IMR-90 (cell line): ENCODE measurements around the gene RAB31. TPM values are rescaled to one million over a fixed set of nuclear protein-coding genes. Genes with fewer than 3 reads are reported as not detected.
A peak's percentile ranks its signal among the peaks of the same experiment; 100 is the strongest.

Experiments
- ATAC-seq: fragments of 200-7000 bp; cut with Tn5 transposase; 2 replicates; pipeline ENCODE4 v1.9.1; 2020; ENCODE audit warnings: low read depth, mild to moderate bottlenecking, moderate library complexity
- BruUV-seq: library from RNA; stranded (reverse); fragments of 400-500 nt; replicated peaks from 2 replicates; lab custom pipeline; 2021; lab: Mats Ljungman, UMichigan
- CTCF ChIA-PET: fragments of 300-600 bp; formaldehyde crosslinking; extraction: SDS; loops from one replicate; lab custom pipeline; 2021; ENCODE audit warnings: antibody characterized with exemption; lab: Yijun Ruan, JAX
- POLR2A ChIA-PET: fragments of 300-600 bp; sonication (Branson Sonifier 250); formaldehyde crosslinking; loops from one replicate; lab custom pipeline; 2022; ENCODE audit warnings: antibody characterized with exemption; ENCODE audit not compliant: unreplicated experiment; lab: Charles Lee
- DNase-seq: peaks from one replicate; pipeline ENCODE4 v3.0.0; 2013
- H2AFZ ChIP-seq: replicated peaks from 2 replicates; pipeline ENCODE3; 2013; ENCODE audit warnings: low read length, mild to moderate bottlenecking; ENCODE audit not compliant: poor library complexity
- H2AK5ac ChIP-seq: 2 replicates; pipeline ENCODE4 v1.6.1; 2013; ENCODE audit warnings: low read depth, low read length, inconsistent platforms
- H2AK9ac ChIP-seq: replicated peaks from 2 replicates; pipeline ENCODE3; 2013; ENCODE audit warnings: mild to moderate bottlenecking, low read depth, low read length, moderate library complexity; ENCODE audit not compliant: poor library complexity
- H2BK120ac ChIP-seq: 2 replicates; pipeline ENCODE4 v1.6.1; 2013; ENCODE audit warnings: low read depth, low read length, inconsistent platforms
- H2BK15ac ChIP-seq: 3 replicates; pipeline ENCODE4 v1.6.1; 2013; ENCODE audit warnings: low read depth, low read length, inconsistent platforms
- H2BK20ac ChIP-seq: 2 replicates; pipeline ENCODE4 v1.6.1; 2013; ENCODE audit warnings: low read depth, mild to moderate bottlenecking, inconsistent platforms, low read length, moderate library complexity
- H2BK5ac ChIP-seq: 2 replicates; pipeline ENCODE4 v1.6.1; 2013; ENCODE audit warnings: mild to moderate bottlenecking, low read depth, low read length, inconsistent platforms; ENCODE audit not compliant: poor library complexity, severe bottlenecking
- H3K14ac ChIP-seq: replicated peaks from 2 replicates; pipeline ENCODE4 v1.6.1; 2013; ENCODE audit warnings: low read depth, low read length, inconsistent platforms
- H3K18ac ChIP-seq: 2 replicates; pipeline ENCODE4 v1.6.1; 2013; ENCODE audit warnings: low read depth, low read length, control low read depth
- H3K23ac ChIP-seq: 2 replicates; pipeline ENCODE4 v1.6.1; 2013; ENCODE audit warnings: low read depth, low read length, inconsistent platforms
- H3K27ac ChIP-seq: 2 replicates; pipeline ENCODE4 v1.5.1; 2013; ENCODE audit warnings: mild to moderate bottlenecking, control low read depth, low read length; ENCODE audit not compliant: insufficient read depth
- H3K27me3 ChIP-seq: 2 replicates; pipeline ENCODE4 v1.6.1; 2013; ENCODE audit warnings: low read length; ENCODE audit not compliant: control insufficient read depth, insufficient read depth
- H3K36me3 ChIP-seq: 2 replicates; pipeline ENCODE4 v1.6.1; 2013; ENCODE audit warnings: low read length, mixed read lengths; ENCODE audit not compliant: control insufficient read depth, insufficient read depth
- H3K4ac ChIP-seq: 2 replicates; pipeline ENCODE4 v1.6.1; 2013; ENCODE audit warnings: low read depth, low read length, inconsistent platforms
- H3K4me1 ChIP-seq: 2 replicates; pipeline ENCODE4 v1.6.1; 2013; ENCODE audit warnings: low read length, mixed read lengths; ENCODE audit not compliant: control insufficient read depth, insufficient read depth
- H3K4me2 ChIP-seq: 2 replicates; pipeline ENCODE4 v1.6.1; 2013; ENCODE audit warnings: low read depth, mild to moderate bottlenecking, control low read depth, low read length, moderate library complexity
- H3K4me3 ChIP-seq: 2 replicates; pipeline ENCODE4 v1.5.1; 2013; ENCODE audit warnings: low read depth, mild to moderate bottlenecking, control low read depth, low read length, moderate library complexity; ENCODE audit not compliant: insufficient read depth
- H3K56ac ChIP-seq: 2 replicates; pipeline ENCODE4 v1.6.1; 2013; ENCODE audit warnings: low read length, inconsistent platforms; ENCODE audit not compliant: insufficient read depth; ENCODE audit errors: extremely low read depth
- H3K79me1 ChIP-seq, 2 experiments: 2 replicates each; pipeline ENCODE4 v1.6.1; 2013; ENCODE audit warnings: low read length in 2 of 2, inconsistent platforms in 1 of 2, low read depth in 1 of 2
- H3K9ac ChIP-seq: 2 replicates; pipeline ENCODE4 v1.6.1; 2013; ENCODE audit warnings: low read depth, low read length, control low read depth
- H3K9me1 ChIP-seq: 2 replicates; pipeline ENCODE4 v1.6.1; 2013; ENCODE audit warnings: low read length, inconsistent platforms; ENCODE audit not compliant: insufficient read depth
- H3K9me3 ChIP-seq: 2 replicates; pipeline ENCODE4 v1.6.1; 2013; ENCODE audit warnings: low read length; ENCODE audit not compliant: control insufficient read depth, insufficient read depth
- H4K20me1 ChIP-seq: 2 replicates; pipeline ENCODE4 v1.6.1; 2013; ENCODE audit warnings: low read length, inconsistent platforms; ENCODE audit not compliant: insufficient read depth
- H4K5ac ChIP-seq: 2 replicates; pipeline ENCODE4 v1.6.1; 2013; ENCODE audit warnings: mild to moderate bottlenecking, low read depth, low read length, control low read depth
- H4K8ac ChIP-seq, 2 experiments: 2 replicates each; pipeline ENCODE4 v1.6.1; 2013; ENCODE audit warnings: low read depth in 2 of 2, low read length in 2 of 2, control low read depth in 1 of 2, inconsistent platforms in 1 of 2
- H4K91ac ChIP-seq: 2 replicates; pipeline ENCODE4 v1.6.1; 2013; ENCODE audit warnings: low read depth, low read length, inconsistent platforms; ENCODE audit not compliant: insufficient read depth
- NFE2L2 ChIP-seq: fragments of 150-350 bp; IDR thresholded peaks from 2 replicates; pipeline ENCODE4 v1.6.1; 2016; ENCODE audit warnings: low read depth, mild to moderate bottlenecking, low read length
- POLR2A ChIP-seq: IDR thresholded peaks from 2 replicates; pipeline ENCODE4 v1.6.1; 2012; ENCODE audit warnings: mild to moderate bottlenecking, low read depth, low read length
- RCOR1 ChIP-seq: IDR thresholded peaks from 2 replicates; pipeline ENCODE4 v1.6.1; 2012; ENCODE audit warnings: mild to moderate bottlenecking, low read length, improper control_type of control experiment; ENCODE audit not compliant: insufficient replicate concordance
- WGBS, 2 experiments: methylation state at CpG; one replicate each; pipeline versions ENCODE4 v1.1.5 to v1.1.7; 2013; ENCODE audit warnings: missing lambda C conversion rate in 2 of 2; ENCODE audit not compliant: insufficient read length in 1 of 2; ENCODE audit errors: extremely low coverage in 2 of 2; 5-methylcytosine and 5-hydroxymethylcytosine counted together
- dilution Hi-C: fragments of 300-500 bp; cut with HindIII; formaldehyde crosslinking; loops from one replicate; pipeline ENCODE4 v1.14.3; 2018; ENCODE audit warnings: low sequenced_read_pairs; ENCODE audit not compliant: unreplicated experiment
- in situ Hi-C: fragments of 300-500 bp; cut with MboI; formaldehyde crosslinking; loops from 3 replicates; pipeline ENCODE4 v1.14.3; 2019; ENCODE audit warnings: low sequenced_read_pairs, inconsistent platforms, mixed read lengths
- intact Hi-C: fragments of 100-400 bp; cut with micrococcal nuclease; formaldehyde crosslinking; loops from 2 replicates; pipeline ENCODE4 v1.10.0; 2022
- polyA plus RNA-seq, 3 experiments: library from polyadenylated mRNA; depleted of rRNA; stranded (reverse); fragments of >200 nt; gene quantifications; 2 replicates each; pipeline ENCODE4 v1.2.3, GENCODE V29; 2012; ENCODE audit warnings: low replicate concordance in 1 of 3
- total RNA-seq: library from RNA; depleted of rRNA; stranded (reverse); fragments of >200 nt; gene quantifications from 2 replicates; pipeline ENCODE4 v1.2.3, GENCODE V29; 2012
- TF ChIP-seq, protein P1 (sequence below): fragments of 150-350 bp; IDR thresholded peaks from 2 replicates; pipeline ENCODE4 v1.6.1; 2016; ENCODE audit warnings: low read depth, mild to moderate bottlenecking, low read length, moderate library complexity, borderline replicate concordance

Gene RAB31
- total and polyA plus RNA-seq, 2 of the 4 experiments (the other 2 are of a cell fraction) = 13.8 to 26.9 TPM

DNA sequence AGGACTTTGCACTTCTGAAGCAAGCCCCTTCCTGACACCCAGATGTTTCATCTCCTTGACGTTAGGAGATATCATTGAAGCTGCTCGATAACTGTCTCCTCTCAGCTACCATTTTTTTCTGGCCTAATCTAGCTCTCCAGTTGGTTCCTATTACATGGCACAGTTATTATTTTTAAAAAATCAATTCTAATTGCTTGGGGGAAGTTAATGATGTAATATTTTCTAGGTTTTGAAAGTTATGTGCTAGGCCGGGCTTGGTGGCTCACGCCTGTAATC lies 22.5 kb upstream of the RAB31 start (continued):
- TF ChIP-seq, protein P1, sequence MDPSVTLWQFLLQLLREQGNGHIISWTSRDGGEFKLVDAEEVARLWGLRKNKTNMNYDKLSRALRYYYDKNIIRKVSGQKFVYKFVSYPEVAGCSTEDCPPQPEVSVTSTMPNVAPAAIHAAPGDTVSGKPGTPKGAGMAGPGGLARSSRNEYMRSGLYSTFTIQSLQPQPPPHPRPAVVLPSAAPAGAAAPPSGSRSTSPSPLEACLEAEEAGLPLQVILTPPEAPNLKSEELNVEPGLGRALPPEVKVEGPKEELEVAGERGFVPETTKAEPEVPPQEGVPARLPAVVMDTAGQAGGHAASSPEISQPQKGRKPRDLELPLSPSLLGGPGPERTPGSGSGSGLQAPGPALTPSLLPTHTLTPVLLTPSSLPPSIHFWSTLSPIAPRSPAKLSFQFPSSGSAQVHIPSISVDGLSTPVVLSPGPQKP = no peak
- TF ChIP-seq NFE2L2 (no peak), RCOR1 (no peak)

DNA sequence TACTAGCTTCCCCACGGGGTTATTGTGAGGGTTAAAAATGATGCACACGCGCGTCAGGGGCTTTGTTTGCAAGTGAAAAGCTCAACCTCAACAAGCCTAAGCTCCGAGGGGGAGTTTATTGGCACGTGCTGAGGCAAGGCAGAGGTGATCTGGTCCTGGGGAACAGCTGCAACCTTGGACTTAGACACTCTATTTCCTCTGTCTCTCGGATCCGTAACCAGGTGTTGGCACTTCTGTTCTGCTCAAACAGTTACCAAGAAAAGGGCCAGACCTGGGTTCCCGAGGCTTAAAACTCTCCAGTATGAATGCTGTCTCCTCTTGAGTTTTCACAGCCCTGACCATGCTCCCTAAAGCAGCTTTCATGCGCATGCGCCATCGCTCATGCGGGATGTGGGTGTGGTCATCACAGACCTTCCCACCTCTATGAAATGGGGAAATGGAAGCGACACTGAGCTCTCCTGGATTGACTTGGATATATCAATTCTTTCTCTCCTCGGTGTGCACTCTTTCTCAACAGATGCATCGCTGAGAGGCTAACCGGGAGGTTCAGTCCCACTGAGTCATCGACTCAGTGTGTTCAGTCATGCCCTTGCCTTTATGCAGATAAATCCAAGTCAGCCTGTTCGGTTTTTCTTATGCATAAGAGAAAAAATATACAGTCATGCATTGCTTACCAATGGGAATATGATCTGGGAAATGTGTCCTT lies 19.9 kb upstream of the RAB31 start:
- dilution Hi-C loops (no loop called here), in situ Hi-C loops (no loop called here), intact Hi-C loops (loop anchor here (10.0 kb wide), 1 partner anchor 837 kb away; the partner anchor contains the start of gene NAPG)
- Histone ChIP-seq H3K79me1 (peaks cover 0 to 5% of the 10 kb centered on the region in 2 experiments; a peak in 2 of 4 replicates), H2BK20ac (no peak overlapping the region), H3K23ac (no peak overlapping the region), H4K91ac (no peak overlapping the region), H2AFZ (no peak overlapping the region), H3K27ac (no peak overlapping the region), H3K9me3 (no peaks in the 10 kb centered on the region), H3K4me3 (no peak overlapping the region), H3K9me1 (0 out of 2 replicates have a peak, but pooled peaks cover 4% of the 10 kb centered on the region), H3K4me1 (peaks cover 12% of the 10 kb centered on the region), H4K8ac (no peak overlapping the region), H2AK9ac (no peak overlapping the region), H4K20me1 (no peaks in the 10 kb centered on the region), H4K5ac (no peak overlapping the region), H3K36me3 (no peaks in the 10 kb centered on the region), H2AK5ac (no peak overlapping the region), H2BK120ac (no peak overlapping the region), H3K27me3 (no peaks in the 10 kb centered on the region), H3K56ac (no peak overlapping the region), H3K9ac (no peak overlapping the region), H2BK5ac (no peak overlapping the region), H3K4ac (no peak overlapping the region), H3K14ac (no peak overlapping the region), H3K18ac (no peak overlapping the region), H2BK15ac (no peak overlapping the region), H3K4me2 (no peak overlapping the region)
- POLR2A ChIA-PET = no interaction called here
- BruUV-seq = no TSS peak
- 100% methylated on average over 4 of the region's 19 CpGs; no CpG with 5 or more reads in 1 of the 2 experiments for WGBS, 2 experiments
- DNase-seq = peak; percentile 77
- no peak for TF ChIP-seq POLR2A
- CTCF ChIA-PET = no interaction called here
- ATAC-seq = no peak
